ENCODE measurements around the gene AGBL1.

The AGBL1 gene

GRCh38 chr15:86076468-86076867 lies 3.2 kb upstream of the AGBL1 start:
- H3K36me3 ChIP-seq = no peaks in the 10 kb centered on the region
- H3K4me2 ChIP-seq = no peak overlapping the region
- H3K27me3 ChIP-seq = no peaks in the 10 kb centered on the region
- peaks cover 0 to 2% (median 0%) of the 10 kb centered on the region in 10 experiments; a peak in 2 of 20 replicates for H3K4me1 ChIP-seq
- TF ChIP-seq Cebpa-rat (IDR thresholded peaks at IDR 0.05) = no peak
- H3K9me3 ChIP-seq (replicated peaks in 1 of 11) = no peaks in the 10 kb centered on the region
- no peak overlapping the region for H3K9ac ChIP-seq
- no peak overlapping the region for H3K4me3 ChIP-seq
- H3K27ac ChIP-seq = no peak overlapping the region
- H4K20me1 ChIP-seq = no peaks in the 10 kb centered on the region

- TF ChIP-seq Cebpa-rat (IDR thresholded peaks at IDR 0.05) = no peak
- H3K9ac ChIP-seq = no peak overlapping the region
Measured at GRCh38 chr15:86077070-86077469, 2.6 kb upstream of the AGBL1 start.

DNA sequence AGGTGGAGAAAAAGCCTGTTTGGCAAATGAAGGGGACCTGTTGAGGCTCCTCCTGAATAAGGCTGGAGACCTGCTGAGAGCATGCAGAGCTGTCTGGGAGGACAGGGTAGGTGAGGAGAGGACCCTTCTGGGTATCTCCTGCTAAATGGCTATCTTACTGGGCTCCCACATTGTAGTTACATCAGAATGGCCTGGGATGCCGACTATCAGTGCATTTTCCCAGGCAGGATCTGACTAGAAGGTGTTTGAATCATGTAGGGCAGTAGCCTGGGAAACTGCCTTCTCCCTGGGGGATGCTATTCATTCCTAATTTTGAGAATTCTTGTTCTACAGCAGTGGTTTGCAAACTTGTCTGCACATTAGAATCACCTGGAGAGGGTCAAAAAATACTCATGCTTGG lies 631 bp downstream of the AGBL1 start:
- Histone ChIP-seq H3K9ac (no peak overlapping the region), H3K27ac (no peak overlapping the region), H3K36me3 (no peaks in the 10 kb centered on the region), H3K9me3 (replicated peaks in 1 of 11) (no peaks in the 10 kb centered on the region), H3K4me1 (peaks cover 12 to 23% (median 20%) of the 10 kb centered on the region in 10 experiments), H3K4me2 (no peak overlapping the region), H3K27me3 (no peaks in the 10 kb centered on the region), H3K4me3 (no peak overlapping the region), H4K20me1 (no peaks in the 10 kb centered on the region)
- TF ChIP-seq Cebpa-rat (IDR thresholded peaks at IDR 0.05) = no peak

More at GRCh38 chr15:86077070-86077469, 2.6 kb upstream of the AGBL1 start:
- H4K20me1 ChIP-seq = no peaks in the 10 kb centered on the region
- H3K4me1 ChIP-seq = peaks cover 0 to 8% (median 5%) of the 10 kb centered on the region in 10 experiments; a peak in 13 of 20 replicates
- H3K36me3 ChIP-seq = no peaks in the 10 kb centered on the region
- no peak overlapping the region for H3K4me3 ChIP-seq
- no peaks in the 10 kb centered on the region for H3K27me3 ChIP-seq
- H3K9me3 ChIP-seq (replicated peaks in 1 of 11) = no peaks in the 10 kb centered on the region
- no peak overlapping the region for H3K4me2 ChIP-seq
- no peak overlapping the region for H3K27ac ChIP-seq

GRCh38 chr15:86082619-86083380 lies 3.1 kb downstream of the AGBL1 start:
- Histone ChIP-seq H3K4me1 (peaks cover 12 to 23% (median 20%) of the 10 kb centered on the region in 10 experiments), H4K20me1 (no peaks in the 10 kb centered on the region), H3K9me3 (replicated peaks in 1 of 11) (no peaks in the 10 kb centered on the region), H3K36me3 (no peaks in the 10 kb centered on the region), H3K4me2 (peak overlapping the region; percentile 27 to 63 (median 50)), H3K27ac (no peak overlapping the region), H3K4me3 (no peak overlapping the region), H3K27me3 (no peaks in the 10 kb centered on the region), H3K9ac (no peak overlapping the region)
- no peak for TF ChIP-seq Cebpa-rat (IDR thresholded peaks at IDR 0.05)

DNA sequence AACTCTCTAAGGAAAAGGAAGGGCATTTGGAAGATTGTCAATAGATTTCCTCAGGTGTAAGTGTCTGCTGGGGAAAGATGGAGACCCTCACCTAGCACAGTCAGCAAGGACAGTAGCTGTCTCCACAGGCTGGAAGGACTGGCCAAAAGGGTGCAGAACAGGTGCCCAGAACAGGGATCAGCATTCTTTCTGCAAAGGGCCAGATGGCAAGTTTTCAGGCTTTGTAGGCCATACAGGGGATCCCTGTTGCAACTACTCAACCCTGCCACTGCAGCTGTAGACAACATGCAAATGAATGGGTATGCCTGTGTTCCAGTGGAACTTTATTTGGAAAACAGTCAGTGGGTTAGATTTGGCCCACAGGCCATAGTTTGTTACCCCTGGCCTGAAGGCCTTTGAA lies 8.1 kb downstream of the AGBL1 start:
- Histone ChIP-seq H3K4me2 (no peak overlapping the region), H3K9me3 (replicated peaks in 1 of 11) (no peaks in the 10 kb centered on the region)
- TF ChIP-seq Cebpa-rat (IDR thresholded peaks at IDR 0.05) = no peak

DNA sequence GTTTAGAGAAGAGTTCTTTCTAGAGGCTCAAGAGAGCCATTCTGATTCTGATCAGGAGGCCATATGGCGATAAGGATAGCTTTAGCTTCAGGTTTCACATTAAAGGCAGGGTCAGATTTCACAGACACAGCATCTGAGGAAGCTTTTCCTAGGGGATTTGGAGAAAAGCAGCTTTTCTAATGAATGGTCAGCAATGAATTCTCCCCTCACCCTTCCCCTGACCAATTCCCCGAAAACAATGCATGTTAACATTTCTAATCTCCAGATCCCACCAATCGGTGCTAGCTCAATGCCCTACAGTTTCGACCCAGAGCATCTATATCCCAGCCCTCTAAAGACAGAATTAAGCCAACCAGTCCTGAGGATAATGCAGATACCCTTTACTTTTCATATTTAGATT lies 9.8 kb downstream of the AGBL1 start:
- no peak overlapping the region for H3K4me2 ChIP-seq
- H3K27ac ChIP-seq = no peak overlapping the region
- no peaks in the 10 kb centered on the region for H3K27me3 ChIP-seq
- H3K4me1 ChIP-seq = no peaks in the 10 kb centered on the region
- H3K4me3 ChIP-seq = no peak overlapping the region
- H3K9ac ChIP-seq = no peak overlapping the region
- H4K20me1 ChIP-seq = no peaks in the 10 kb centered on the region
- H3K36me3 ChIP-seq = no peaks in the 10 kb centered on the region
- H3K9me3 ChIP-seq (replicated peaks in 1 of 11) = no peaks in the 10 kb centered on the region
- no peak for TF ChIP-seq Cebpa-rat (IDR thresholded peaks at IDR 0.05)

More for the DNA sequence above, 8.1 kb downstream of the AGBL1 start:
- no peaks in the 10 kb centered on the region for H3K36me3 ChIP-seq
- no peak overlapping the region for H3K9ac ChIP-seq
- no peak overlapping the region for H3K4me3 ChIP-seq
- no peaks in the 10 kb centered on the region for H3K27me3 ChIP-seq
- H3K27ac ChIP-seq = no peak overlapping the region
- no peaks in the 10 kb centered on the region for H4K20me1 ChIP-seq
- H3K4me1 ChIP-seq = peaks cover 5 to 11% (median 7%) of the 10 kb centered on the region in 10 experiments

DNA sequence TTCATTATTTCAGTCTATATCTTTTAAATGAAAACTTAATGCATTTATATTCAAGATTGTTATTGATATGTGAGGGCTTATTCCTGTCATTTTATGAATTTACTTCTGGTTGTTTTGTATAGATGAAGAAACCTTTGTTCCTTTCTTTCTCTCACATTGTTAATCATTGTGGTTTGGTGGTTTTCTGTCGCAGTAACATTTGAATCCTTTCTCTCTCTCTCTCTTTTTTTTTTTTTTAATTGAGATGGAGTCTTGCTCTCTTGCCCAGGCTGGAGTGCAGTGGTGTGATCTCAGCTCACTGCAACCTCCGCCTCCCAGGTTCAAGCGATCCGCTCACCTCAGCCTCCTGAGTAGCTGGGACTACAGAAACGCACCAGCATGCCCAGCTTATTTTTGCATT lies 22.1 kb downstream of the AGBL1 start:
- H4K20me1 ChIP-seq = no peaks in the 10 kb centered on the region
- H3K27ac ChIP-seq = no peak overlapping the region
- no peaks in the 10 kb centered on the region for H3K4me1 ChIP-seq
- no peak overlapping the region for H3K4me3 ChIP-seq
- no peaks in the 10 kb centered on the region for H3K36me3 ChIP-seq
- H3K9ac ChIP-seq = no peak overlapping the region
- TF ChIP-seq Cebpa-rat (IDR thresholded peaks at IDR 0.05) = no peak
- H3K9me3 ChIP-seq (replicated peaks in 1 of 11) = peaks cover 0 to 13% (median 6%) of the 10 kb centered on the region in 11 experiments; a peak in 4 of 22 replicates
- H3K27me3 ChIP-seq = no peaks in the 10 kb centered on the region
- H3K4me2 ChIP-seq = no peak overlapping the region

DNA sequence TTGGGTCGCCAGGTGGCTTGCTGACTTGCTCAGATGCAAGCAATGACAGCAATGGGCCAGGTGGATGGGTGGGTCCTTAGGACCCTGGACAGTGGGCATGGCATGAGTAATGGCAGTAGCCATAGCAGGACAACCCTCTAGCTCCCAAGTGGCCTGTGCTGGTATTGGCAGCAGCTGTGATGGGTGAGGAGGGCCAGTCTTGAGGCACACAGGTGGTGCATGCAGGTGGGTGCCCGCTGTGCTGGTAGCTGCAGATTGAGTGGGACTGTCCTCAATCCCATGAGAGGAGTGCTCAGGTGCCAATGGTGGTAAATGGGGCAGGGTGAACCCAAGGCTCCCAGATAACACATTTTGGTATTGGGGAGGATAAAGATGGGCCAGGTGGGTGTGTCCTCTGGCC lies 24.2 kb downstream of the AGBL1 start:
- H3K36me3 ChIP-seq = no peaks in the 10 kb centered on the region
- TF ChIP-seq Cebpa-rat (IDR thresholded peaks at IDR 0.05) = no peak
- H3K9ac ChIP-seq = no peak overlapping the region
- H3K4me2 ChIP-seq = no peak overlapping the region
- H3K4me1 ChIP-seq = no peaks in the 10 kb centered on the region
- no peaks in the 10 kb centered on the region for H4K20me1 ChIP-seq
- H3K4me3 ChIP-seq = no peak overlapping the region
- H3K9me3 ChIP-seq (replicated peaks in 1 of 11) = peaks cover 0 to 13% (median 6%) of the 10 kb centered on the region in 11 experiments; a peak in 4 of 22 replicates
- no peak overlapping the region for H3K27ac ChIP-seq
- H3K27me3 ChIP-seq = no peaks in the 10 kb centered on the region

DNA sequence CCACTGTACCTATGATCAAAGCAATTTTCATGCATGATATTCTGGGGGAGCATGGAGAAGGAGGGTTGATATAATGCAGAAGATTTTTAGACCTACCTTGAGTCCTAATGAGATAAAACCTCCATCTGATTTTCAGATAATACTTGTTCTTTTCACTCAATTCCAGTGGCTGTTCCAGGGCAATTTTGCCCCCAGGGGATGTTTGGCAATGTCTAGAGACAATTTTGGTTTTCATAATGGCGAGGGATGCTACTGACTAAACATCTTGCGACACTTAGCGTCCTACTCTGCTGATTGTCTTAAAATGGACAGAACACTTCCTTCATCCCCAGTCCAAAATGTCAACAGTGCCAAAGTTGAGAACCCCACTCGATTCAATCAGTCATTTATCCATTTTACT lies 26.6 kb downstream of the AGBL1 start:
- no peak overlapping the region for H3K4me3 ChIP-seq
- no peaks in the 10 kb centered on the region for H3K4me1 ChIP-seq
- H3K27ac ChIP-seq = no peak overlapping the region
- H3K4me2 ChIP-seq = no peak overlapping the region
- peaks cover 0 to 13% (median 6%) of the 10 kb centered on the region in 11 experiments; a peak in 4 of 22 replicates for H3K9me3 ChIP-seq (replicated peaks in 1 of 11)
- no peak overlapping the region for H3K9ac ChIP-seq
- TF ChIP-seq Cebpa-rat (IDR thresholded peaks at IDR 0.05) = no peak
- H4K20me1 ChIP-seq = no peaks in the 10 kb centered on the region
- no peaks in the 10 kb centered on the region for H3K27me3 ChIP-seq
- H3K36me3 ChIP-seq = no peaks in the 10 kb centered on the region

Data from BLaER1 treated with 17β-estradiol and CSF1 and Interleukin-3, amounts not matched to agents 10 nM and 100 nM (cell line).